Common myeloid progenitor, CD34-positive (primary cell): ENCODE data around the gene NACC1.

Source experiments
- CTCF ChIA-PET: fragments of 350-600 bp; sonication (Branson Sonifier 250); formaldehyde crosslinking; loops from one replicate; lab custom pipeline; 2021; ENCODE audit warnings: antibody characterized with exemption; lab: Charles Lee
- POLR2A ChIA-PET: fragments of 350-600 bp; sonication (Branson Sonifier 250); formaldehyde crosslinking; loops from one replicate; lab custom pipeline; 2021; ENCODE audit warnings: antibody characterized with exemption; lab: Charles Lee
- DNase-seq, 3 donors: peaks; one replicate each; pipeline versions ENCODE4 v3.0.0 to v3.0.0-alpha.2; 2013
- H3K27ac ChIP-seq, 2 experiments: 1 replicate in 1 of 2; 2 replicates in 1 of 2; pipeline ENCODE4 v1.7.0; 2013; ENCODE audit warnings: inconsistent platforms in 2 of 2, low read length in 2 of 2, mild to moderate bottlenecking in 2 of 2, low read depth in 1 of 2, moderate library complexity in 1 of 2; ENCODE audit not compliant: severe bottlenecking in 2 of 2, insufficient read depth in 1 of 2, poor library complexity in 1 of 2
- H3K27me3 ChIP-seq, 5 experiments: replicated peaks in 2 of 5; 1 replicate in 3 of 5; 2 replicates in 2 of 5; pipeline versions ENCODE4 v1.6.1 to v1.7.0; 2013; ENCODE audit warnings: low read length in 4 of 5, mild to moderate bottlenecking in 2 of 5, moderate library complexity in 2 of 5, inconsistent platforms in 1 of 5; ENCODE audit not compliant: insufficient read depth in 5 of 5, control insufficient read depth in 4 of 5
- H3K36me3 ChIP-seq, 4 experiments: 1 replicate in 2 of 4; 2 replicates in 2 of 4; pipeline versions ENCODE4 v1.6.1 to v1.7.0; 2013; ENCODE audit warnings: low read length in 3 of 4, control low read depth in 1 of 4, mild to moderate bottlenecking in 1 of 4; ENCODE audit not compliant: control insufficient read depth in 4 of 4, insufficient read depth in 4 of 4
- H3K4me1 ChIP-seq, 4 experiments: 1 replicate in 3 of 4; 2 replicates in 1 of 4; pipeline versions ENCODE4 v1.6.1 to v1.7.1; 2013; ENCODE audit warnings: low read length in 3 of 4, mild to moderate bottlenecking in 3 of 4, control low read depth in 1 of 4, inconsistent platforms in 1 of 4, moderate library complexity in 1 of 4; ENCODE audit not compliant: control insufficient read depth in 4 of 4, insufficient read depth in 4 of 4; ENCODE audit errors: control extremely low read depth in 1 of 4
- H3K4me3 ChIP-seq, 7 experiments: 1 replicate in 4 of 7; 2 replicates in 3 of 7; pipeline versions ENCODE4 v1.5.1 to v1.7.0; 2013; ENCODE audit warnings: mild to moderate bottlenecking in 7 of 7, low read length in 6 of 7, moderate library complexity in 6 of 7, inconsistent platforms in 2 of 7, low read depth in 2 of 7, control low read depth in 1 of 7; ENCODE audit not compliant: insufficient read depth in 4 of 7, control insufficient read depth in 1 of 7; ENCODE audit errors: extremely low read depth in 1 of 7
- H3K9me3 ChIP-seq, 5 experiments: 1 replicate in 4 of 5; 2 replicates in 1 of 5; pipeline versions ENCODE4 v1.6.1 to v1.7.1; 2013; ENCODE audit warnings: low read length in 4 of 5, mild to moderate bottlenecking in 2 of 5, inconsistent platforms in 1 of 5, low read depth in 1 of 5, moderate library complexity in 1 of 5; ENCODE audit not compliant: control insufficient read depth in 4 of 5, insufficient read depth in 2 of 5; ENCODE audit errors: control extremely low read depth in 1 of 5
- WGBS: methylation state at CpG from one replicate; pipeline ENCODE4 v1.1.5; 2013; ENCODE audit not compliant: insufficient coverage; 5-methylcytosine and 5-hydroxymethylcytosine counted together

NACC1 gene

GRCh38 chr19:13086341-13086740, 31.7 kb upstream of the NACC1 start:
- CTCF ChIA-PET, result interaction anchor here (0.6 to 7.1 kb wide), 14 partner anchors 8 to 121 kb away, joined by 3 to 72 read pairs (median 4); no protein-coding TSS in a partner anchor
- Histone ChIP-seq H3K4me3 (no peak overlapping the region), H3K36me3 (peaks cover 0 to 9% (median 4%) of the 10 kb centered on the region in 4 experiments), H3K27me3 (no peaks in the 10 kb centered on the region), H3K27ac (no peak overlapping the region), H3K9me3 (no peaks in the 10 kb centered on the region), H3K4me1 (peaks cover 0 to 47% (median 31%) of the 10 kb centered on the region in 4 experiments)
- DNase-seq, result no peak
- POLR2A ChIA-PET, result interaction anchor here (0.6 kb wide), 1 partner anchor 32 kb away, joined by 3 read pairs; no protein-coding TSS in a partner anchor
- no CpG with 5 or more reads among the region's 2 CpGs for WGBS

GRCh38 chr19:13087295-13087694, 30.8 kb upstream of the NACC1 start:
- Histone ChIP-seq H3K27me3 (no peaks in the 10 kb centered on the region), H3K4me1 (peaks cover 0 to 47% (median 32%) of the 10 kb centered on the region in 4 experiments), H3K27ac (no peak overlapping the region), H3K4me3 (no peak overlapping the region), H3K36me3 (peaks cover 0 to 9% (median 4%) of the 10 kb centered on the region in 4 experiments), H3K9me3 (no peaks in the 10 kb centered on the region)
- 90% methylated on average over 7 of the region's 12 CpGs for WGBS
- no peak for DNase-seq
- POLR2A ChIA-PET, result interaction anchor here (0.6 kb wide), 1 partner anchor 134 kb away, joined by 3 read pairs; no protein-coding TSS in a partner anchor
- CTCF ChIA-PET, result interaction anchor here (0.6 to 7.1 kb wide), 7 partner anchors 14 to 426 kb away, joined by 3 to 72 read pairs (median 3); no protein-coding TSS in a partner anchor

GRCh38 chr19:13087795-13088537, 30.1 kb upstream of the NACC1 start:
- Histone ChIP-seq H3K27ac (no peak overlapping the region), H3K27me3 (no peaks in the 10 kb centered on the region), H3K4me1 (peaks cover 0 to 48% (median 34%) of the 10 kb centered on the region in 4 experiments), H3K36me3 (peaks cover 0 to 9% (median 4%) of the 10 kb centered on the region in 4 experiments), H3K4me3 (no peak overlapping the region), H3K9me3 (no peaks in the 10 kb centered on the region)
- 92% methylated on average over 18 of the region's 37 CpGs for WGBS
- ChIA-PET CTCF (interaction anchor here (0.6 to 9.3 kb wide), 5 partner anchors 17 to 426 kb away, joined by 3 to 154 read pairs (median 73); no protein-coding TSS in a partner anchor), POLR2A (interaction anchor here (0.6 kb wide), 1 partner anchor 135 kb away, joined by 3 read pairs; no protein-coding TSS in a partner anchor)
- DNase-seq, result no peak

GRCh38 chr19:13089139-13089856, 28.8 kb upstream of the NACC1 start:
- peak in 2 of 3 donors; percentile 67 to 76 for DNase-seq
- POLR2A ChIA-PET, result no interaction called here

GRCh38 chr19:13089857-13090507, 28.1 kb upstream of the NACC1 start:
- H3K36me3 ChIP-seq, result peaks cover 0 to 9% (median 2%) of the 10 kb centered on the region in 4 experiments
- CTCF ChIA-PET, result interaction anchor here (1.0 to 9.3 kb wide), 6 partner anchors 11 to 114 kb away, joined by 3 to 154 read pairs (median 51); no protein-coding TSS in a partner anchor

More at GRCh38 chr19:13089139-13089856, 28.8 kb upstream of the NACC1 start:
- Histone ChIP-seq H3K9me3 (no peaks in the 10 kb centered on the region), H3K4me3 (no peak overlapping the region), H3K36me3 (peaks cover 0 to 9% (median 2%) of the 10 kb centered on the region in 4 experiments), H3K4me1 (peaks cover 0 to 59% (median 43%) of the 10 kb centered on the region in 4 experiments), H3K27ac (no peak overlapping the region), H3K27me3 (no peaks in the 10 kb centered on the region)
- CTCF ChIA-PET, result interaction anchor here (1.0 to 9.3 kb wide), 6 partner anchors 10 to 114 kb away, joined by 3 to 154 read pairs (median 51); no protein-coding TSS in a partner anchor
- WGBS, result 100% methylated on average over 3 of the region's 5 CpGs

GRCh38 chr19:13090511-13091231, 27.4 kb upstream of the NACC1 start:
- H3K4me3 ChIP-seq, result no peak overlapping the region
- DNase-seq, result no peak
- H3K36me3 ChIP-seq, result peaks cover 0 to 9% (median 2%) of the 10 kb centered on the region in 4 experiments
- no peaks in the 10 kb centered on the region for H3K9me3 ChIP-seq
- H3K4me1 ChIP-seq, result peaks cover 0 to 60% (median 48%) of the 10 kb centered on the region in 4 experiments
- POLR2A ChIA-PET, result interaction anchor here (1.1 kb wide), 1 partner anchor 11 kb away, joined by 3 read pairs; no protein-coding TSS in a partner anchor
- no peaks in the 10 kb centered on the region for H3K27me3 ChIP-seq
- H3K27ac ChIP-seq, result peak overlapping the region in 1 of 2 experiments; percentile 49
- WGBS, result 90% methylated on average over 7 of the region's 10 CpGs
- CTCF ChIA-PET, result interaction anchor here (0.7 to 9.3 kb wide), 13 partner anchors 11 to 125 kb away, joined by 3 to 154 read pairs (median 6); no protein-coding TSS in a partner anchor

More at GRCh38 chr19:13089857-13090507, 28.1 kb upstream of the NACC1 start:
- WGBS, result 97% methylated on average over 10 of the region's 12 CpGs
- no peak overlapping the region for H3K27ac ChIP-seq
- POLR2A ChIA-PET, result no interaction called here
- DNase-seq, result no peak
- no peak overlapping the region for H3K4me3 ChIP-seq
- H3K9me3 ChIP-seq, result no peaks in the 10 kb centered on the region
- no peaks in the 10 kb centered on the region for H3K27me3 ChIP-seq
- peaks cover 0 to 61% (median 49%) of the 10 kb centered on the region in 4 experiments for H3K4me1 ChIP-seq
